Measurements from ENCODE around the gene B3GNT8.

- TF ChIP-seq CTCF (IDR thresholded peaks at IDR 0.05 in 2 of 3, conservative IDR thresholded peaks at IDR 0.05 in 1 of 3; ENCODE audit: borderline replicate concordance in 1 of 3, insufficient read depth in 1 of 3, low read depth in 2 of 3, low read length in 2 of 3) (no peak), POLR2AphosphoS5 (IDR thresholded peaks at IDR 0.05; ENCODE audit: low read depth, low read length) (no peak), SIN3A (IDR thresholded peaks at IDR 0.05; ENCODE audit: low read depth) (no peak), POLR2A (IDR thresholded peaks at IDR 0.05; ENCODE audit: borderline replicate concordance, extremely low read depth, insufficient read depth, insufficient read length) (no peak), EZH2 (IDR thresholded peaks at IDR 0.05) (no peak), SP1 (IDR thresholded peaks at IDR 0.05; ENCODE audit: low read depth) (no peak), YY1 (IDR thresholded peaks at IDR 0.05; ENCODE audit: extremely low read depth, insufficient replicate concordance, low read depth, low read length) (no peak), EZH2phosphoT487 (IDR thresholded peaks at IDR 0.05; ENCODE audit: borderline replicate concordance) (no peak)
Measured at GRCh38 chr19:41412953-41413352, 14.2 kb downstream of the B3GNT8 start.

Data from HCT116 (cell line).